ENCODE measurements around the gene ARHGAP6. TPM values are rescaled to one million over a fixed set of nuclear protein-coding genes. Genes with fewer than 3 reads are reported as not detected.

Gene ARHGAP6
- total RNA-seq (10 to 100 TPM; 15.1 to 19.5 TPM), polyA plus RNA-seq (10 to 100 TPM in 1 of 2 donors, 1 to 10 TPM in 1; 5.1 to 10.8 TPM)
- long read RNA-seq, donor 1, partial matches to known transcripts = 11 of 31 reads
- long read RNA-seq, donor 1, other reads (novel, unspliced or antisense) = 16 of 31 reads
- long read RNA-seq, donor 2, partial matches to known transcripts = 4 of 19 reads
- long read RNA-seq, donor 2, other reads (novel, unspliced or antisense) = 15 of 19 reads

- Histone ChIP-seq H3K36me3 (ENCODE audit: control insufficient read depth in 1 of 2, insufficient read depth in 2 of 2, low read length in 1 of 2) (no peaks in the 10 kb centered on the region), H3K27ac (ENCODE audit: low read depth in 1 of 2, low read length in 2 of 2) (peak within 1 kb of the TSS in 1 of 2 donors; percentile 23), H3K27me3 (ENCODE audit: control insufficient read depth in 1 of 2, insufficient read depth in 2 of 2, low read length in 1 of 2) (no peaks in the 10 kb centered on the region), H3K4me1 (ENCODE audit: control insufficient read depth in 1 of 2, insufficient read depth in 2 of 2, low read length in 2 of 2) (no peaks in the 10 kb centered on the region), H3K9me3 (ENCODE audit: control insufficient read depth, low read length) (no peaks in the 10 kb centered on the region), H3K4me3 (ENCODE audit: low read length in 2 of 2) (peak within 1 kb of the TSS; percentile 21 to 40)
- peak; percentile 86 for ATAC-seq (ENCODE audit: low FRiP score)
- intact Hi-C loops (cut with DNase I) = no loop called here
- DNase-seq = peak; percentile 57 to 81
- 0 to 22% methylated on average over 71 to 74 of the region's 74 CpGs for WGBS, 2 donors
Measured at GRCh38 chrX:11665168-11666111, at the start of gene ARHGAP6. Gene ARHGAP6 (minus strand): TSS chrX:11665920. CDS start chrX:11664828, 1,092 bp downstream.

GRCh38 chrX:11704725-11705495 is 39.2 kb upstream of the ARHGAP6 start:
- H3K4me3 ChIP-seq (ENCODE audit: low read length in 2 of 2) = no peak overlapping the region
- intact Hi-C loops (cut with DNase I) = no loop called here
- H3K4me1 ChIP-seq (ENCODE audit: control insufficient read depth in 1 of 2, insufficient read depth in 2 of 2, low read length in 2 of 2) = no peaks in the 10 kb centered on the region
- 73% methylated on average over 12 of the region's 12 CpGs for WGBS, 2 donors
- no peaks in the 10 kb centered on the region for H3K9me3 ChIP-seq (ENCODE audit: control insufficient read depth, low read length)
- no peak for ATAC-seq (ENCODE audit: low FRiP score)
- H3K27me3 ChIP-seq (ENCODE audit: control insufficient read depth in 1 of 2, insufficient read depth in 2 of 2, low read length in 1 of 2) = no peaks in the 10 kb centered on the region
- no peak overlapping the region for H3K27ac ChIP-seq (ENCODE audit: low read depth in 1 of 2, low read length in 2 of 2)
- H3K36me3 ChIP-seq (ENCODE audit: control insufficient read depth in 1 of 2, insufficient read depth in 2 of 2, low read length in 1 of 2) = no peaks in the 10 kb centered on the region
- peak in 1 of 2 donors; percentile 57 for DNase-seq

GRCh38 chrX:11703855-11704254 is 38.1 kb upstream of the ARHGAP6 start:
- Histone ChIP-seq H3K27ac (ENCODE audit: low read depth in 1 of 2, low read length in 2 of 2) (no peak overlapping the region), H3K27me3 (ENCODE audit: control insufficient read depth in 1 of 2, insufficient read depth in 2 of 2, low read length in 1 of 2) (no peaks in the 10 kb centered on the region), H3K9me3 (ENCODE audit: control insufficient read depth, low read length) (no peaks in the 10 kb centered on the region), H3K4me1 (ENCODE audit: control insufficient read depth in 1 of 2, insufficient read depth in 2 of 2, low read length in 2 of 2) (no peaks in the 10 kb centered on the region), H3K4me3 (ENCODE audit: low read length in 2 of 2) (no peak overlapping the region), H3K36me3 (ENCODE audit: control insufficient read depth in 1 of 2, insufficient read depth in 2 of 2, low read length in 1 of 2) (no peaks in the 10 kb centered on the region)
- WGBS, 2 donors = 83 to 96% methylated on average over 10 of the region's 10 CpGs
- no peak for ATAC-seq (ENCODE audit: low FRiP score)
- DNase-seq = peak in 1 of 2 donors; percentile 53
- intact Hi-C loops (cut with DNase I) = no loop called here

GRCh38 chrX:11702965-11703631 is 37.4 kb upstream of the ARHGAP6 start:
- Histone ChIP-seq H3K4me1 (ENCODE audit: control insufficient read depth in 1 of 2, insufficient read depth in 2 of 2, low read length in 2 of 2) (no peaks in the 10 kb centered on the region), H3K9me3 (ENCODE audit: control insufficient read depth, low read length) (no peaks in the 10 kb centered on the region), H3K36me3 (ENCODE audit: control insufficient read depth in 1 of 2, insufficient read depth in 2 of 2, low read length in 1 of 2) (no peaks in the 10 kb centered on the region), H3K4me3 (ENCODE audit: low read length in 2 of 2) (no peak overlapping the region), H3K27ac (ENCODE audit: low read depth in 1 of 2, low read length in 2 of 2) (no peak overlapping the region), H3K27me3 (ENCODE audit: control insufficient read depth in 1 of 2, insufficient read depth in 2 of 2, low read length in 1 of 2) (no peaks in the 10 kb centered on the region)
- intact Hi-C loops (cut with DNase I) = no loop called here
- ATAC-seq (ENCODE audit: low FRiP score) (no peak), DNase-seq (no peak)
- 54 to 96% methylated on average over 6 of the region's 6 CpGs for WGBS, 2 donors

- 87 to 93% methylated on average over 3 of the region's 3 CpGs for WGBS, 2 donors
- no peaks in the 10 kb centered on the region for H3K9me3 ChIP-seq (ENCODE audit: control insufficient read depth, low read length)
- DNase-seq (no peak), ATAC-seq (ENCODE audit: low FRiP score) (no peak)
- H3K27me3 ChIP-seq (ENCODE audit: control insufficient read depth in 1 of 2, insufficient read depth in 2 of 2, low read length in 1 of 2) = no peaks in the 10 kb centered on the region
- H3K4me3 ChIP-seq (ENCODE audit: low read length in 2 of 2) = no peak overlapping the region
- no peak overlapping the region for H3K27ac ChIP-seq (ENCODE audit: low read depth in 1 of 2, low read length in 2 of 2)
- H3K4me1 ChIP-seq (ENCODE audit: control insufficient read depth in 1 of 2, insufficient read depth in 2 of 2, low read length in 2 of 2) = no peaks in the 10 kb centered on the region
- intact Hi-C loops (cut with DNase I) = no loop called here
- no peaks in the 10 kb centered on the region for H3K36me3 ChIP-seq (ENCODE audit: control insufficient read depth in 1 of 2, insufficient read depth in 2 of 2, low read length in 1 of 2)
Measured at GRCh38 chrX:11702420-11702819, 36.7 kb upstream of the ARHGAP6 start.

- Histone ChIP-seq H3K4me1 (ENCODE audit: control insufficient read depth in 1 of 2, insufficient read depth in 2 of 2, low read length in 2 of 2) (no peaks in the 10 kb centered on the region), H3K36me3 (ENCODE audit: control insufficient read depth in 1 of 2, insufficient read depth in 2 of 2, low read length in 1 of 2) (no peaks in the 10 kb centered on the region), H3K27ac (ENCODE audit: low read depth in 1 of 2, low read length in 2 of 2) (no peak overlapping the region), H3K9me3 (ENCODE audit: control insufficient read depth, low read length) (no peaks in the 10 kb centered on the region), H3K4me3 (ENCODE audit: low read length in 2 of 2) (no peak overlapping the region), H3K27me3 (ENCODE audit: control insufficient read depth in 1 of 2, insufficient read depth in 2 of 2, low read length in 1 of 2) (no peaks in the 10 kb centered on the region)
- WGBS, 2 donors = 35 to 50% methylated on average over 3 of the region's 3 CpGs
- no peak for ATAC-seq (ENCODE audit: low FRiP score)
- intact Hi-C loops (cut with DNase I) = no loop called here
- no peak for DNase-seq
Measured at GRCh38 chrX:11698702-11699101, 33.0 kb upstream of the ARHGAP6 start.

- no peak overlapping the region for H3K27ac ChIP-seq (ENCODE audit: low read depth in 1 of 2, low read length in 2 of 2)
- ATAC-seq (ENCODE audit: low FRiP score) (no peak), DNase-seq (no peak)
- WGBS, 2 donors = 57 to 73% methylated on average over 2 of the region's 2 CpGs
- intact Hi-C loops (cut with DNase I) = no loop called here
- H3K36me3 ChIP-seq (ENCODE audit: control insufficient read depth in 1 of 2, insufficient read depth in 2 of 2, low read length in 1 of 2) = no peaks in the 10 kb centered on the region
- no peak overlapping the region for H3K4me3 ChIP-seq (ENCODE audit: low read length in 2 of 2)
- no peaks in the 10 kb centered on the region for H3K27me3 ChIP-seq (ENCODE audit: control insufficient read depth in 1 of 2, insufficient read depth in 2 of 2, low read length in 1 of 2)
- no peaks in the 10 kb centered on the region for H3K4me1 ChIP-seq (ENCODE audit: control insufficient read depth in 1 of 2, insufficient read depth in 2 of 2, low read length in 2 of 2)
- H3K9me3 ChIP-seq (ENCODE audit: control insufficient read depth, low read length) = no peaks in the 10 kb centered on the region
Measured at GRCh38 chrX:11688201-11688600, 22.5 kb upstream of the ARHGAP6 start.

GRCh38 chrX:11687157-11687556 is 21.4 kb upstream of the ARHGAP6 start:
- intact Hi-C loops (cut with DNase I) = no loop called here
- 62 to 70% methylated on average over 2 of the region's 2 CpGs for WGBS, 2 donors
- no peak for ATAC-seq (ENCODE audit: low FRiP score)

More at GRCh38 chrX:11687157-11687556, 21.4 kb upstream of the ARHGAP6 start:
- Histone ChIP-seq H3K9me3 (ENCODE audit: control insufficient read depth, low read length) (no peaks in the 10 kb centered on the region), H3K4me1 (ENCODE audit: control insufficient read depth in 1 of 2, insufficient read depth in 2 of 2, low read length in 2 of 2) (no peaks in the 10 kb centered on the region), H3K27ac (ENCODE audit: low read depth in 1 of 2, low read length in 2 of 2) (no peak overlapping the region), H3K36me3 (ENCODE audit: control insufficient read depth in 1 of 2, insufficient read depth in 2 of 2, low read length in 1 of 2) (no peaks in the 10 kb centered on the region), H3K4me3 (ENCODE audit: low read length in 2 of 2) (no peak overlapping the region), H3K27me3 (ENCODE audit: control insufficient read depth in 1 of 2, insufficient read depth in 2 of 2, low read length in 1 of 2) (no peaks in the 10 kb centered on the region)
- no peak for DNase-seq
